Glomerular visceral epithelial cell (primary cell): Measurements from ENCODE around the gene ZSWIM1.

ENCODE experiments used
- DNase-seq: peaks from one replicate; pipeline ENCODE4 v3.0.0-alpha.2; 2016; ENCODE audit errors: extremely low spot score

ZSWIM1 gene

DNA sequence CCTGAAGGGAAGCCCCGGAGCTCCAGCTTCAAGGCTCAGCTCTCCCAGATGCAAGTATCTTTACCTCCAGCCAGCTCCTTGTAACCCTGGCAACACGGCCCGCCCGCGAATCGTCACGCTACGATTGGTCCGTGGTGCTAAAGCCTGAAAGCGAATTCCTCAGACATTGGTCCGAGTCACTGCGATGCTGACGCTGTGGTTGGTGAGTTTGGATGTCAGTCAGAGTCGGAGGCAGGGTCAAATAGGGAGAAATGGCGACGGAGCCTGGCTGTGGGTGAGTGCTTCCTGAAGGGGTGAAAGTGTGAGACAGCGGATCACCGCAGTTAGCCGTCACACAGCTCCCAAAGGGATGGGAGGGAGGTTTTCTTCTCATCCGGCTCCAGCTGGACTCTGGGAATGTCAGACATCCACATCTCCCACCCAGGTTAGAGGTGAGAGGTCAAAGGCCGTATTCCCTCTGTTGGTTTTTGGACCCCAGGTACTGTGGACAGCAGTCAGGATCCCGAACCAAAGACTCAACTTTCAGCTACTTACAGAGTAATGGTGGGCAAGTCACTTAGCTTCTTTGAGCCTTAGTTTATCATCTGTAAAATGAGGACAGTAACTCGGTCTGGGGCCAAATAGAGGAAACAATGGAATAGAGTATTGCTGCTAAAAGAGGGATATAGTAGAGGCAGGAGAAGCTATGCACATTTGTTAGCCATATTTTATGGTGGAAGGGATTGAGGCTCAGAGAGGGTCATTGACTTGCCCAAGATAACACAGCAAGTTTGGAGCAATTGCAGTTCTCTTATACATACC lies at the start of gene ZSWIM1:
Gene ZSWIM1, plus strand, starts transcription at position 240 of the 801 bp plus-strand sequence. CDS start 1,366 bp downstream, outside the sequence.
- DNase-seq = peak; percentile 100

DNA sequence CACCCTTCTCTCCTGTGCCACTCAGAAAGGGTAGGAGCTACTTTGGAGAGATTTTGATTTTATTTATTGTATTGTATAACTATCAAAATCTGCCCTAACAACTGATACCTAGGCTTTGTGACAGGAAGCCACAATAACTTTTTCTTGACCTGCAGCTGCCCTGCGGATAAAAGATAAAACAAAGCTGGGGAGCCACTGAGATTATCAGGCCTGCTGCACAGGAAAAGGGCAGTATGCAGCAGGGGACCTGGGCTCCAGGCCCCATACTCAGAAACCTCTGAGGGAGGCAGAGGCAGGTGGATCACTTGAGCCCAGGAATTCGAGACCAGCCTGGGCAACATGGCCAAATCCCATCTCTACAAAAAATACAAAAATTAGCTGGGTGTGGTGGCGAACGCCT lies 48.4 kb upstream of the ZSWIM1 start:
- no peak for DNase-seq

DNA sequence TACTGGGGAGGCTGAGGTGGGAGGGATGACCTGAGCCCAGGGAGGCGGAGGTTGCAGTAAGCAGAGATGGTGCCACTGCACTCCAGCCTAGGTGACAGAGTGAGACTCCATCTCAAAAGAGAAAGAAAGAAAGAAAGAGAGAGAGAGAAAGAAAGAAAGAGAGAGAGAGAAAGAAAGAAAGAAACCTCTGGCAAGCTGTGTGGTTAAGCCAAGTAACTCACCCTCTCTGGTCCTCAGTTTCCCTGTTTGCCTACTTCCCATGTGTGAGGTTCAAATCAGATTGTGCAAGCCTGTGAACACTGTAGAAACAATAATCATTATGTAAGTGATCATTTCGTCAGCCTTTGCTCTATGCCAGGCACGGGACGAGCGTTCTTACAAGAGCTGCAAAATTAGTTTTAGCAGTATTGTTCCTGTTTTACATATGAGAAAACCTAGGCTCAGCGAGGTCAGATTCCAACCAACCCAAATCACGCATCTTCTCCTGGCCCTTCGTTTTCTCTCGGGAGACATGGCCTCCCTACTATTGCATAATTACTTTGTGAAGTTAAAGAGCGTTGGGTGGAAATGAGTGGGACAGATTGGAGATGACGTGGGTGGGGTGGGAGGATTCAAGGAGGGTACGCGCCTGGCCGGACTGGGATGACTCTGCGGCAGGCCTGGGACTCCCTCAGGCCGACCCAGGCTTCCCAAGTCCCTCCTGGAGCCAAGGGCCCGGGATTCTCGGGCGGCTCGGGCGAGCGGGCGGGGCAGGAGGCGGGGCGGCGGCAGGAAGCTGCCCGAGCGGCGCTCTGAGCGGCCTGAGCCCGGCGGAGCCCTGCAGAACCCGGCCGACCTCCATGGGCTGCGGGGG lies 47.8 kb upstream of the ZSWIM1 start, which contains the start of gene SNX21:
Gene SNX21, plus strand, starts transcription at position 770 of the 853 bp plus-strand sequence. CDS start 121 bp downstream, outside the sequence.
- DNase-seq = peak; percentile 94

GRCh38 chr20:45833883-45834796 lies 46.9 kb upstream of the ZSWIM1 start:
- DNase-seq = peak; percentile 74

DNA sequence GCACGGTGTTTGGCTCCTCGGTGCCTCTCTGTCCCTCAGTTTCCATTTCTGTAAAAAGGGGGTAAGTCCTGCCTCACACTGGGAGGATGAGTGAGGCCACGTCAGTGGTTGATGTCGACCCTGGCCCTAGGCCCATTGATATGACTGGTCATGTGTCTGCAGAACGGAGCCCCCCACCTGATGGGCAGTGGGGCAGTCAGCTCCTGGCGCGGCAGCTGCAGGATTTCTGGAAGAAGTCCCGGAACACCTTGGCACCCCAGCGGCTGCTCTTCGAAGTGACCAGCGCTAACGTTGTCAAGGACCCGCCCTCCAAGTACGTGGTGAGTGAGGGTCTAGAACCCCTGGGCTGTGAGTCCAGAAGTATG lies 46.2 kb upstream of the ZSWIM1 start:
- no peak for DNase-seq

DNA sequence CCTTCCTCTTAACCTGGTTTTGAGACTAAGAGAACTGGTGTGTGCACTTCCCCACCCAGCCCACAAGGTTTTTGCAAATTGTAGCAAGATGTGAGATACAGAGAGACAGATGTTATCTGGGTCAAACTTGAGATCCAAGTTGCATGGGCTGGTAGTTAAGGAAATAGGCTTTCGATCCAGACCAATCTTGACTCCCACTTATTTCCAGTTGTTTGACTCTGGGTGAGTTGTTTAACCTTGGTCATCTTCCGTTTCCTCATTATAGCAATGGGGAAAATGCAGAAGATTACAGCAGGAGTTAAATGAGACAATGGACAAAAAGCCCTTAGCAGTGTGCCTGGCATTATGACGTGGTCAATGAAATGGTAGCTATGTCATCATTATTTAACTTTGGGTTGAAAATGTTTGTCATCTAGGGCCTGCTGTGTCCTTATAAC lies 45.7 kb upstream of the ZSWIM1 start:
- no peak for DNase-seq

DNA sequence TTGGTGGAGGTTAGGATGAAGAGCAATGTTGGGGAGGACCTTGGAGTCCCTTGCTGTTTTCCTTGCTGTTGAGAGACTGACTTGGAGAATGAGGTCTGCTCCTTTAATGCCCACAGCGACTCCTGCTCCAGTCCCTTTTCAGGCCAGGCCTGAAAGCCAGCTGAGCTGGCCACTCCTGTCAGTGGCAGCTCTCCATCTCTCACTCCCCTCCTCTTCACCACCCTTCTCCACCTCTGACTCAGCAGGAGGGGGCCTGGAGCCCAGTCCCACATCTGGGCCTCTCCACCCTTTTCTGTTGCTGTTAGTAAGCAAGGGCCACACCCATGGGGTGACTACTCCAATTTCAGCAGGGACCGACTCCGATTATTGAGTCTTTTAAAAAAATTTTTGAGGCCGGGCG lies 45.2 kb upstream of the ZSWIM1 start:
- DNase-seq = no peak

DNA sequence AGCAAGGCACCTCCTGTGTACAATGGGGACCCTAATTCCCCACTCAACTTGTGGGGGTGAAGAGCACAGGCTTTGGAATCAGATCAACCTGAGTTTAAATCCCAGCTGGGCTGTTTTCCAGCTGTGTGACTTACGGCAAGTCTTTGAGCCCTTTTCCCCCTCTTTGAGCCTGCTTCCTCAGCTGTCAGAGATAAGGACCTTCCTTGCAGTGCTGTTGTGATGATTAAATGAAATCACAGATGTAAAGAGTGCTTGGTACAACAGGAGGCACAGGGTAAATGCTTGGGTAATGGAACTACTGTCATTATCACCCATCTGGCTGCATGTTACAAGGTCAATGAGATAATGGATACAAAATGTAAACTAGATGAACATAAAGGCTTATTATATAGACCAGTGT lies 44.2 kb upstream of the ZSWIM1 start:
- no peak for DNase-seq

GRCh38 chr20:45840700-45841198 lies 40.3 kb upstream of the ZSWIM1 start:
- no peak for DNase-seq

DNA sequence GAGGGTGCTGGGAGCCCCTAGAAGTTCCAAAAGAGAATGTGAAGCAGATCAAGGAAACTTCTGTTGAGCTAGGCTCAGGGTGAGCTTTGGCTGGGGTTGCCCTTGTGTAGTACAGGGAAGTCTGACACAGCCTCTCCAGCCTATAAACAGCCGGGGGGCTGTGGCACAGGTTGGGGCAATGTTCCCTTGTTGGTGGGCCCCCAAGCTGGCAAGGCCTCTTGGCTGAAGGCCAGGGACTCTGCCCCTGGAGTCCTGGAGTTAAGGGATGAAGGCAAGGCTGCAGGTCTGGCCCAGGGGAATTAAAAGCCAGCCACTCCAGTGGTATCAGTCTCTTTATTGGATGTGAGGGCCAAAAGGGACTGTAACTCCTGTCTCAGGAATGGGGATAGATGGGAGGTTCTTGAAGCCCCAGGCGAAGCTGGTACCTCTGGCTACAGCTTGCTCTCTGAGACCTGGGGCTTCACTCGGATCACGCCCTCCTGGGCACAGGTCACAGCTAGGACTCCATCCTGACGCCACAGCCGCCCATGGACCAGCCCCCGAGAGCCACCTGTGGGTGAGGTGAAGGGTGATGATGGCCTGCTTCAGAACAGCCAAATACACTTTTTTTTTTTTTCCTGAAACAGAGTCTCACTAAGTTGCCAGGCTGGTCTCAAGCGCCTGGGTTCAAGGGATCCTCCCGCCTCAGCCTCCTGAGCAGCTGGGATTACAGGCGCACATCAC lies 39.5 kb upstream of the ZSWIM1 start:
- DNase-seq = no peak

- no peak for DNase-seq
Observed at GRCh38 chr20:45842169-45842812, 38.7 kb upstream of the ZSWIM1 start.

- DNase-seq = no peak
Observed at GRCh38 chr20:45843506-45843905, 37.5 kb upstream of the ZSWIM1 start.

GRCh38 chr20:45845452-45845851 lies 35.6 kb upstream of the ZSWIM1 start:
- no peak for DNase-seq

DNA sequence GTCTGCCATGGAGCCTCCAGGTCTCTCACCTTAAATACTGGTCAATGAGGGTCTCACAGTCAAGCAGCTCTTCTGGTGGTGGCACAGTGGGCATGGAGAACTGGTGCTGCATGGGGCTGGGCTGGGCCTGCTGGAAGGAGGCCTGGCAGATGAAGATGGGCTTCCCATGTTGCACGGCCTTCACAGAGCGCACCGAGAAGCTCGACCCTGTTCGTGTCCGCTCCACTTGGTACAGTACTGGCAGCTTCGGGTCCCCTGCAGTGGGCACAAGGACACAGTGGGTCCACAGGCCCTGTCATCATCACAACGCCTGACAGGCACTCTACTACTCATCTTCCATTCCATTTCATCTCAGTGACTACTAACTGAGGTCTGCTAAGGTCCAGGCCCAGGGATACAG lies 32.6 kb upstream of the ZSWIM1 start:
- no peak for DNase-seq

GRCh38 chr20:45848969-45849582 lies 32.0 kb upstream of the ZSWIM1 start:
- DNase-seq = no peak

- no peak for DNase-seq
Observed at GRCh38 chr20:45850238-45850637, 30.8 kb upstream of the ZSWIM1 start.

DNA sequence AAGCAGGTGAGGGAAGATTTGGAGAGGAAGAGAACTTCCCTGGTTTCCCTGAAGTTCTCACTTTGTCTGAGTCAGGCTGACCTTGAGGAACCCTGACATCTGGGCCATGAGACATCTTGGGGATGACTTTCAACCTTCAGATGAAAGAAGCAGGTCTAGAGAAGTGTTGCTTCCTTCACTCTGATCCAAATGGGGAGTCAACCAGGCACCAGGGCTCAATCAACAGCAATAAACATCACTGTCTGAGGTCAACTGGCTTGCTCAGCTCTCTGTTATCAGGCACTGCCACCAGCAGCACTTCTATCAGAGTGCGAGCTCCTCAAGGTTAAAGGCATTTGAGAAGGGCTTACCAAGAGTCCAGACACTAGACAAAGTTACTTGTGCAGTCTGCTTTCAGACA lies 30.1 kb upstream of the ZSWIM1 start:
- DNase-seq = no peak

- DNase-seq = no peak
Observed at GRCh38 chr20:45851501-45851900, 29.5 kb upstream of the ZSWIM1 start.

DNA sequence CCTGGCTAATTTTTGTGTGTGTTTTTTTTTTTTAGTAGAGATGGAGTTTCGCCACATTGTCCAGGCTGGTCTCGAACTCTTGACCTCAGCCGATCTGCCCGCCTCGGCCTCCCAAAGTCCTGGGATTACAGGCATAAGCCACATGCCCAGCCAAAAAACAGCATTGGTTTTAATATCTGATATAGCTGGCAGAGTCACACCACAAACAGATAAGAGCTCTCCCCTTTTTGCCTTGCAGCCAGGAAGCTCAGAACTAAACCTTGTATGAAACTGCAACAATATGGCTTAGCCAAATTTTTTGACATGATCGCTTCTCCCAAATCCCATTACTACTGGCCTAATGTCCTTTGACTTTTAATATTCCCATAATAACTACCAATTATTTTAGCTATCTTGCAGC lies 28.7 kb upstream of the ZSWIM1 start:
- DNase-seq = no peak

- DNase-seq = no peak
Observed at GRCh38 chr20:45853484-45853883, 27.5 kb upstream of the ZSWIM1 start.
